Measurements from ENCODE around the gene CTBP2.

Gene CTBP2

GRCh38 chr10:125002423-125003145, 157.8 kb downstream of the CTBP2 start:
- no peak overlapping the region for H3K4me3 ChIP-seq (ENCODE audit: low read depth, low read length)
- TF ChIP-seq CTCF (IDR thresholded peaks at IDR 0.05; ENCODE audit: insufficient read depth, low read depth, low read length, missing control alignments) = no peak
- no peak for DNase-seq (ENCODE audit: low read depth)

GRCh38 chr10:125002047-125002422, 158.3 kb downstream of the CTBP2 start:
- H3K4me3 ChIP-seq (ENCODE audit: low read depth, low read length) = no peak overlapping the region
- no peak for DNase-seq (ENCODE audit: low read depth)

GRCh38 chr10:125001313-125002046, 158.9 kb downstream of the CTBP2 start:
- TF ChIP-seq CTCF (IDR thresholded peaks at IDR 0.05; ENCODE audit: insufficient read depth, low read depth, low read length, missing control alignments) = no peak
- no peak for DNase-seq (ENCODE audit: low read depth)

More at GRCh38 chr10:125002047-125002422, 158.3 kb downstream of the CTBP2 start:
- TF ChIP-seq CTCF (IDR thresholded peaks at IDR 0.05; ENCODE audit: insufficient read depth, low read depth, low read length, missing control alignments) = no peak

GRCh38 chr10:125000366-125001312, 159.7 kb downstream of the CTBP2 start:
- DNase-seq (ENCODE audit: low read depth) = no peak
- no peak for TF ChIP-seq CTCF (IDR thresholded peaks at IDR 0.05; ENCODE audit: insufficient read depth, low read depth, low read length, missing control alignments)
- no peak overlapping the region for H3K4me3 ChIP-seq (ENCODE audit: low read depth, low read length)

More at GRCh38 chr10:125001313-125002046, 158.9 kb downstream of the CTBP2 start:
- H3K4me3 ChIP-seq (ENCODE audit: low read depth, low read length) = no peak overlapping the region

GRCh38 chr10:124999433-125000365, 160.7 kb downstream of the CTBP2 start:
- DNase-seq (ENCODE audit: low read depth) = no peak
- TF ChIP-seq CTCF (IDR thresholded peaks at IDR 0.05; ENCODE audit: insufficient read depth, low read depth, low read length, missing control alignments) = no peak
- no peak overlapping the region for H3K4me3 ChIP-seq (ENCODE audit: low read depth, low read length)

Data from GM12865 (cell line).